Measurements from ENCODE around the gene SIN3A. TPM values are rescaled to one million over a fixed set of nuclear protein-coding genes. Genes with fewer than 3 reads are reported as not detected.

The SIN3A gene
- total and polyA plus RNA-seq, 2 of the 4 experiments (the other 2 are of a cell fraction) = 21.2 to 31.5 TPM

- no peak overlapping the region for H2BK5ac ChIP-seq (ENCODE audit: low read depth, low read length, poor library complexity, severe bottlenecking)
- peaks cover 27% of the 10 kb centered on the region for H3K36me3 ChIP-seq (ENCODE audit: control insufficient read depth, insufficient read depth, low read length)
- H4K91ac ChIP-seq (ENCODE audit: insufficient read depth, low read depth, low read length) = no peak overlapping the region
- peaks cover 10% of the 10 kb centered on the region; the same call in 1 of the 2 replicates for H3K9me1 ChIP-seq (ENCODE audit: insufficient read depth, low read length)
- no peak overlapping the region for H3K56ac ChIP-seq (ENCODE audit: extremely low read depth, insufficient read depth, low read length)
- H2AK5ac ChIP-seq (ENCODE audit: low read depth, low read length) = no peak overlapping the region
- no peak overlapping the region for H2BK120ac ChIP-seq (ENCODE audit: low read depth, low read length)
- peak; percentile 39 for DNase-seq
- no peak overlapping the region for H3K4me3 ChIP-seq (ENCODE audit: insufficient read depth, low read depth, low read length)
- no peak overlapping the region for H2BK15ac ChIP-seq (ENCODE audit: low read depth, low read length)
- no peak overlapping the region for H3K18ac ChIP-seq (ENCODE audit: low read depth, low read length)
- H2AK9ac ChIP-seq (replicated peaks; ENCODE audit: low read depth, low read length, poor library complexity) = no peak overlapping the region
- no peaks in the 10 kb centered on the region for H3K9me3 ChIP-seq (ENCODE audit: control insufficient read depth, insufficient read depth, low read length)
- H2BK20ac ChIP-seq (ENCODE audit: low read depth, low read length) = no peak overlapping the region
- H4K8ac ChIP-seq (ENCODE audit: low read depth in 2 of 2, low read length in 2 of 2) = no peak overlapping the region
- no CpG with 5 or more reads among the region's 2 CpGs for WGBS, 2 experiments (ENCODE audit: extremely low coverage in 2 of 2, insufficient read length in 1 of 2)
- H3K27me3 ChIP-seq (ENCODE audit: control insufficient read depth, insufficient read depth, low read length) = no peaks in the 10 kb centered on the region
- no peak overlapping the region for H3K27ac ChIP-seq (ENCODE audit: insufficient read depth, low read length)
- dilution Hi-C loops (cut with HindIII; ENCODE audit: low sequenced_read_pairs, unreplicated experiment) = no loop called here
- no TSS peak for BruUV-seq (replicated peaks)
- ATAC-seq (ENCODE audit: low read depth) = peak; percentile 60
- no peak overlapping the region for H4K5ac ChIP-seq (ENCODE audit: low read depth, low read length)
- in situ Hi-C loops (cut with MboI; ENCODE audit: low sequenced_read_pairs) = no loop called here
- H3K4ac ChIP-seq (ENCODE audit: low read depth, low read length) = no peak overlapping the region
- no peak overlapping the region for H3K23ac ChIP-seq (ENCODE audit: low read depth, low read length)
- H3K4me1 ChIP-seq (ENCODE audit: control insufficient read depth, insufficient read depth, low read length) = peaks cover 6% of the 10 kb centered on the region; the same call in 1 of the 2 replicates
- H3K14ac ChIP-seq (replicated peaks; ENCODE audit: low read depth, low read length) = no peak overlapping the region
- ChIA-PET POLR2A (ENCODE audit: unreplicated experiment) (no interaction called here), CTCF (interaction anchor here (1.1 kb wide), 1 partner anchor 15 kb away, joined by 3 read pairs; no protein-coding TSS in a partner anchor)
- intact Hi-C loops (cut with micrococcal nuclease) = no loop called here
- peaks cover 37 to 53% of the 10 kb centered on the region in 2 experiments for H3K79me1 ChIP-seq (ENCODE audit: low read depth in 1 of 2, low read length in 2 of 2)
- no peak overlapping the region for H2AFZ ChIP-seq (replicated peaks; ENCODE audit: low read length, poor library complexity)
- H3K9ac ChIP-seq (ENCODE audit: low read depth, low read length) = no peak overlapping the region
- TF ChIP-seq CEBPB (IDR thresholded peaks at IDR 0.05; ENCODE audit: low read depth, low read length) = no peak
- TF ChIP-seq RFX5 (IDR thresholded peaks at IDR 0.05; ENCODE audit: low read depth, low read length) = no peak
- no peak for TF ChIP-seq BHLHE40 (IDR thresholded peaks at IDR 0.05; ENCODE audit: low read depth, low read length)
- TF ChIP-seq, protein P1, sequence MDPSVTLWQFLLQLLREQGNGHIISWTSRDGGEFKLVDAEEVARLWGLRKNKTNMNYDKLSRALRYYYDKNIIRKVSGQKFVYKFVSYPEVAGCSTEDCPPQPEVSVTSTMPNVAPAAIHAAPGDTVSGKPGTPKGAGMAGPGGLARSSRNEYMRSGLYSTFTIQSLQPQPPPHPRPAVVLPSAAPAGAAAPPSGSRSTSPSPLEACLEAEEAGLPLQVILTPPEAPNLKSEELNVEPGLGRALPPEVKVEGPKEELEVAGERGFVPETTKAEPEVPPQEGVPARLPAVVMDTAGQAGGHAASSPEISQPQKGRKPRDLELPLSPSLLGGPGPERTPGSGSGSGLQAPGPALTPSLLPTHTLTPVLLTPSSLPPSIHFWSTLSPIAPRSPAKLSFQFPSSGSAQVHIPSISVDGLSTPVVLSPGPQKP (IDR thresholded peaks at IDR 0.05; ENCODE audit: borderline replicate concordance, low read depth, low read length) = no peak
- TF ChIP-seq, protein P2, sequence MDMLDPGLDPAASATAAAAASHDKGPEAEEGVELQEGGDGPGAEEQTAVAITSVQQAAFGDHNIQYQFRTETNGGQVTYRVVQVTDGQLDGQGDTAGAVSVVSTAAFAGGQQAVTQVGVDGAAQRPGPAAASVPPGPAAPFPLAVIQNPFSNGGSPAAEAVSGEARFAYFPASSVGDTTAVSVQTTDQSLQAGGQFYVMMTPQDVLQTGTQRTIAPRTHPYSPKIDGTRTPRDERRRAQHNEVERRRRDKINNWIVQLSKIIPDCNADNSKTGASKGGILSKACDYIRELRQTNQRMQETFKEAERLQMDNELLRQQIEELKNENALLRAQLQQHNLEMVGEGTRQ (IDR thresholded peaks at IDR 0.05; ENCODE audit: low read depth, low read length) = no peak
- TF ChIP-seq NFE2L2 (IDR thresholded peaks at IDR 0.05; ENCODE audit: low read depth, low read length) = no peak
- TF ChIP-seq POLR2A (IDR thresholded peaks at IDR 0.05; ENCODE audit: low read depth, low read length) = no peak
- no peak for TF ChIP-seq MAZ (IDR thresholded peaks at IDR 0.05; ENCODE audit: borderline replicate concordance, low read depth, low read length)
- H3K4me2 ChIP-seq (ENCODE audit: low read depth, low read length) = no peak overlapping the region
- peaks cover 24% of the 10 kb centered on the region; the same call in 1 of the 2 replicates for H4K20me1 ChIP-seq (ENCODE audit: insufficient read depth, low read length)
These were observed 20.2 kb downstream of the SIN3A start for GRCh38 chr15:75431270-75431669.

All from IMR-90 (cell line).